K562 (cell line): Measurements from ENCODE around the gene PACRG. TPM values are rescaled to one million over a fixed set of nuclear protein-coding genes. Genes with fewer than 3 reads are reported as not detected.

Source experiments
- ATAC-seq: fragments of 200-7000 bp; cut with Tn5 transposase; 3 replicates; pipeline ENCODE4 v1.9.1; 2020; ENCODE audit warnings: moderate library complexity
- BruUV-seq: library from RNA; stranded (reverse); fragments of 400-500 nt; replicated peaks from 2 replicates; lab custom pipeline; 2021; lab: Mats Ljungman, UMichigan
- CTCF ChIA-PET: fragments of 300-600 bp; formaldehyde crosslinking; extraction: SDS; loops from one replicate; lab custom pipeline; 2021; ENCODE audit warnings: low intra/inter-chr PET ratio; lab: Yijun Ruan, JAX
- POLR2A ChIA-PET: fragments of 300-600, 350-650 bp; sonication (Branson Sonifier 250); formaldehyde crosslinking; extraction: SDS; loops from one replicate; lab custom pipeline; 2021; ENCODE audit warnings: antibody characterized with exemption, inconsistent platforms; lab: Yijun Ruan, JAX
- DNase-seq, 4 experiments: peaks; one replicate each; pipeline versions ENCODE4 v3.0.0 to v3.0.0-alpha.2; 2011 to 2018; ENCODE audit warnings: low spot score in 3 of 4, mixed read lengths in 3 of 4; ENCODE audit errors: extremely low read depth in 1 of 4
- FAIRE-seq: peaks from 2 replicates; lab custom pipeline; 2011; peaks lifted over from hg19 to GRCh38; lab: Jason Lieb, UNC
- H2AFZ ChIP-seq: 2 replicates; pipeline ENCODE4 v1.6.0; 2011; ENCODE audit warnings: low read depth, low read length, control low read depth, inconsistent platforms
- H3K27ac ChIP-seq: fragments of 200-600 bp; 3 replicates; pipeline ENCODE4 v1.8.0; 2011; ENCODE audit warnings: low read depth, mild to moderate bottlenecking, control low read depth, inconsistent platforms, low read length, moderate library complexity, mixed read lengths; ENCODE audit errors: extremely low read depth
- H3K27me3 ChIP-seq, 2 experiments: fragments of 300-600 bp in 1 of 2; 2 replicates in 1 of 2; 3 replicates in 1 of 2; pipeline versions ENCODE4 v1.6.0 to v1.8.0; 2011; ENCODE audit warnings: inconsistent platforms in 2 of 2, low read length in 2 of 2, mild to moderate bottlenecking in 1 of 2, mixed read lengths in 1 of 2, moderate library complexity in 1 of 2; ENCODE audit not compliant: control insufficient read depth in 2 of 2, insufficient read depth in 2 of 2
- H3K36me3 ChIP-seq: fragments of 300-600 bp; 3 replicates; pipeline ENCODE4 v1.8.0; 2011; ENCODE audit warnings: mild to moderate bottlenecking, low read length, inconsistent platforms; ENCODE audit not compliant: control insufficient read depth, insufficient read depth
- H3K4me1 ChIP-seq, 2 experiments: fragments of 200-600 bp in 1 of 2; replicated peaks in 1 of 2; 2 replicates in 1 of 2; 3 replicates in 1 of 2; pipeline versions ENCODE4 v1.5.1 to v1.8.0; 2011; ENCODE audit warnings: inconsistent platforms in 2 of 2, low read length in 2 of 2, mild to moderate bottlenecking in 1 of 2, mixed read lengths in 1 of 2, moderate library complexity in 1 of 2; ENCODE audit not compliant: control insufficient read depth in 2 of 2, insufficient read depth in 2 of 2
- H3K4me2 ChIP-seq: 2 replicates; pipeline ENCODE4 v1.6.1; 2011; ENCODE audit warnings: low read length, control low read depth, inconsistent platforms, mixed read lengths; ENCODE audit not compliant: insufficient read depth
- H3K4me3 ChIP-seq: fragments of 200-600 bp; sonication (generic), shearing (Covaris generic); 2 replicates; pipeline ENCODE4 v1.5.1; 2016; ENCODE audit warnings: control low read depth, inconsistent platforms
- H3K79me2 ChIP-seq: fragments of 200-600 bp; 3 replicates; pipeline ENCODE4 v1.8.0; 2011; ENCODE audit warnings: low read length, inconsistent platforms; ENCODE audit not compliant: control insufficient read depth, insufficient read depth
- H3K9ac ChIP-seq, 2 experiments: 2 replicates each; pipeline versions ENCODE4 v1.6.0 to v1.6.1; 2011; ENCODE audit warnings: low read depth in 2 of 2, low read length in 2 of 2, control low read depth in 1 of 2, inconsistent platforms in 1 of 2, mild to moderate bottlenecking in 1 of 2, mixed read lengths in 1 of 2; ENCODE audit not compliant: insufficient read depth in 1 of 2
- H3K9me1 ChIP-seq: one replicate; pipeline ENCODE4 v1.6.0; 2011; ENCODE audit warnings: inconsistent platforms, mild to moderate bottlenecking, low read length, moderate library complexity; ENCODE audit not compliant: control insufficient read depth, insufficient read depth
- H3K9me3 ChIP-seq: replicated peaks from 2 replicates; pipeline ENCODE4 v1.5.1; 2011; ENCODE audit warnings: low read depth, low read length, inconsistent platforms; ENCODE audit not compliant: control insufficient read depth, insufficient read depth
- H4K20me1 ChIP-seq: replicated peaks from 2 replicates; pipeline ENCODE4 v1.6.1; 2011; ENCODE audit warnings: low read length, inconsistent platforms, mixed read lengths; ENCODE audit not compliant: control insufficient read depth, insufficient read depth
- C11orf30 ChIP-seq: fragments of 450-650 bp; IDR thresholded peaks from 2 replicates; pipeline ENCODE4 v1.6.1; 2016; ENCODE audit warnings: low read depth, mild to moderate bottlenecking
- ELF1 ChIP-seq: fragments of 200-800 bp; sonication (Bioruptor generic); IDR thresholded peaks from 2 replicates; pipeline ENCODE4 v1.6.1; 2016; ENCODE audit warnings: missing genetic modification characterization, missing compliant biosample characterization
- HDGF ChIP-seq: fragments of 450-650 bp; IDR thresholded peaks from 2 replicates; pipeline ENCODE4 v1.6.1; 2016
- MAFG ChIP-seq: fragments of 450-650 bp; conservative IDR thresholded peaks from 2 replicates; pipeline ENCODE4 v1.6.1; 2016; ENCODE audit warnings: missing genetic modification characterization, missing compliant biosample characterization
- ZNF316 ChIP-seq: fragments of 450-650 bp; IDR thresholded peaks from 2 replicates; pipeline ENCODE4 v1.6.1; 2016
- WGBS: fragments of 100-300 bp; shearing (Covaris generic); methylation state at CpG from one replicate; pipeline ENCODE4 v1.1.6; 2016; ENCODE audit warnings: low coverage, mixed read lengths; ENCODE audit not compliant: insufficient coverage; ENCODE audit errors: missing lambda C conversion rate; 5-methylcytosine and 5-hydroxymethylcytosine counted together
- in situ Hi-C: fragments of 300-500 bp; cut with MboI; formaldehyde crosslinking; loops from 4 replicates; pipeline ENCODE4 v1.15.0; 2018; ENCODE audit warnings: inconsistent platforms, mixed read lengths
- intact Hi-C: fragments of 100-400 bp; cut with micrococcal nuclease; formaldehyde crosslinking; loops from 2 replicates; pipeline ENCODE4 v1.14.2; 2022
- polyA plus RNA-seq, 8 experiments: library from polyadenylated mRNA; depleted of rRNA in 4 of 8; stranded (reverse) in 5 of 8; unstranded in 3 of 8; fragments of >200 nt; fragmentation: Nextera tagmentation in 2 of 8; fragmentation: Illumina TruSeq in 1 of 8; extraction: Ambion mirVana in 2 of 8; extraction: Trizol in 1 of 8; gene quantifications; 2 replicates each; pipeline versions ENCODE4 v1.2.1 to v1.2.3, GENCODE V29; 2011 to 2014; ENCODE audit warnings: inconsistent platforms in 1 of 8, missing spikeins in 1 of 8
- total RNA-seq, 7 experiments: library from RNA; depleted of rRNA in 6 of 7; stranded (reverse); fragments of >200 nt in 6 of 7; fragmentation: Illumina TruSeq in 2 of 7; extraction: Trizol in 2 of 7; gene quantifications; 2 replicates each; pipeline versions ENCODE4 v1.2.1 to v1.2.3, GENCODE V29; 2011 to 2021; ENCODE audit warnings: low replicate concordance in 1 of 7
- TF ChIP-seq, protein P1 (sequence below): fragments of 450-650 bp; formaldehyde crosslinking; IDR thresholded peaks from 2 replicates; pipeline ENCODE4 v1.4.0; 2020; ENCODE audit warnings: mild to moderate bottlenecking, moderate library complexity

PACRG gene
- total and polyA plus RNA-seq, 9 of the 15 experiments (the other 6 are each of a cell fraction or from before 2014, with no cell fraction given) = 0.04 TPM; not detected in 8

- ATAC-seq (no peak), FAIRE-seq (no peak), DNase-seq (no peak)
- intact Hi-C loops (no loop called here), in situ Hi-C loops (no loop called here)
- TF ChIP-seq ZNF316 (peak; percentile 78), C11orf30 (peak; percentile 56; the same call in 1 of the 2 replicates), MAFG (tag) (0 out of 2 replicates have a peak, but pooled peaks have one; percentile 25), HDGF (no peak), ELF1 (tag) (no peak)
- TF ChIP-seq, protein P1, sequence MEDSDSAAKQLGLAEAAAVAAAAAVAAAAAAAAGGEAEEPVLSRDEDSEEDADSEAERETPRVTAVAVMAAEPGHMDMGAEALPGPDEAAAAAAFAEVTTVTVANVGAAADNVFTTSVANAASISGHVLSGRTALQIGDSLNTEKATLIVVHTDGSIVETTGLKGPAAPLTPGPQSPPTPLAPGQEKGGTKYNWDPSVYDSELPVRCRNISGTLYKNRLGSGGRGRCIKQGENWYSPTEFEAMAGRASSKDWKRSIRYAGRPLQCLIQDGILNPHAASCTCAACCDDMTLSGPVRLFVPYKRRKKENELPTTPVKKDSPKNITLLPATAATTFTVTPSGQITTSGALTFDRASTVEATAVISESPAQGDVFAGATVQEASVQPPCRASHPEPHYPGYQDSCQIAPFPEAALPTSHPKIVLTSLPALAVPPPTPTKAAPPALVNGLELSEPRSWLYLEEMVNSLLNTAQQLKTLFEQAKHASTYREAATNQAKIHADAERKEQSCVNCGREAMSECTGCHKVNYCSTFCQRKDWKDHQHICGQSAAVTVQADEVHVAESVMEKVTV = no peak
- no peaks in the 10 kb centered on the region for H3K9me1 ChIP-seq
- no peak overlapping the region for H3K4me2 ChIP-seq
- no peaks in the 10 kb centered on the region for H3K36me3 ChIP-seq
- BruUV-seq = no TSS peak
- CTCF ChIA-PET = no interaction called here
- H3K4me1 ChIP-seq = no peaks in the 10 kb centered on the region
- POLR2A ChIA-PET = no interaction called here
- no peak overlapping the region for H2AFZ ChIP-seq
- H3K27ac ChIP-seq = no peak overlapping the region
- no peak overlapping the region for H3K9ac ChIP-seq
- H3K4me3 ChIP-seq = no peak overlapping the region
- H3K27me3 ChIP-seq = no peaks in the 10 kb centered on the region
- no peaks in the 10 kb centered on the region; the same call in 1 of the 2 replicates for H3K9me3 ChIP-seq
- no peaks in the 10 kb centered on the region for H4K20me1 ChIP-seq
- H3K79me2 ChIP-seq = no peaks in the 10 kb centered on the region
- 0% methylated on average over 2 of the region's 2 CpGs for WGBS
Observed at GRCh38 chr6:162819284-162819683, 91.5 kb downstream of the PACRG start.
